ENCODE results near the gene MBD3.
A peak's percentile ranks its signal among the peaks of the same experiment; 100 is the strongest.

MBD3 gene

GRCh38 chr19:1529430-1529816 lies 63.2 kb downstream of the MBD3 start:
- H3K4me3 ChIP-seq (ENCODE audit: low read depth in 1 of 2, low read length in 2 of 2): no peak overlapping the region
- H3K36me3 ChIP-seq (ENCODE audit: control insufficient read depth in 1 of 2, insufficient read depth in 2 of 2, low read length in 2 of 2): no peaks in the 10 kb centered on the region
- no peaks in the 10 kb centered on the region for H3K9me3 ChIP-seq (ENCODE audit: control insufficient read depth in 1 of 2, low read length in 2 of 2)
- peaks cover 15% of the 10 kb centered on the region for H3K27me3 ChIP-seq (ENCODE audit: low read depth, low read length)
- peaks cover 0 to under 1% of the 10 kb centered on the region in 2 donors for H3K4me1 ChIP-seq (ENCODE audit: control insufficient read depth in 1 of 2, insufficient read depth in 2 of 2, low read length in 2 of 2)
- no peak overlapping the region for H3K27ac ChIP-seq (ENCODE audit: low read length)

DNA sequence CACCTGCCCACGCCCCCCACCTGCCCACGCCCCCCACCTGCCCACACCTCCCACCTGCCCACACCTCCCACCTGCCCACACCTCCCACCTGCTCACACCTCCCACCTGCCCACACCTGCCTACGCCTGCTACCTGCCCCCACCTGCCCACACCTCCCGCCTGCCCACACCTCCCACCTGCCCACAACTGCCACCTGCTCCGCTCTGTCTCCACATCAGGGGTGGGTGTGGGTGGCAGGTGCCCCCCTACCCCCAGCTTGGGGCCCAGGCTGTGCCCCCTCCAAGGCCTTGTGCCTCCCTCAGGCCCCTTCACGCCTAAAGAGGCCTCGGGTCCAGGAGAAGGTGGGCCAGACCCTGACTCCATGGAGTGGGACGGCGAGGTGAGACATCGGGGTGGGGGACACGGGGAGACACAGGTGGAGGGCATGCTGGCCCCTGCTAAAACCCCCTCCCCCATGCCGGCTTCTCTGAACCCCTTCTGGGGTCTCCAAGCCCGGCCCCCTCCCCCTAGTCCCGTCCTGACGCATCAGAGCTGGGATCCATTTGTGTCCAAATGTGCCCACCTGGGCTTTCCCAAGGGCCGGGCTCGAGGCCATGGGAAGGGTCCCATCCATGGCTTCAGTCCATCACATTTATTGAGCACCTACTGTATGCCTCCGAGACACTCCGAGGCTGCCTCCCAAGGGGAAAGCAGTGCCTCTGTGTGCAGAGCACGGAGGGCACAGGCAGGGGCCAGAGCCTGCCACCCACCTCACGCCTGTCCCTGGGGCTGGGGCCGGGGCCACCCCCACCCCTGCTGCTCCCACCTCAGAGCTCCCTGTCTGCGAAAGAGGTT lies 63.9 kb downstream of the MBD3 start:
- Histone ChIP-seq H3K36me3 (ENCODE audit: control insufficient read depth in 1 of 2, insufficient read depth in 2 of 2, low read length in 2 of 2) (no peaks in the 10 kb centered on the region), H3K4me3 (ENCODE audit: low read depth in 1 of 2, low read length in 2 of 2) (no peak overlapping the region), H3K27ac (ENCODE audit: low read length) (no peak overlapping the region), H3K4me1 (ENCODE audit: control insufficient read depth in 1 of 2, insufficient read depth in 2 of 2, low read length in 2 of 2) (peaks cover 0 to 3% of the 10 kb centered on the region in 2 donors), H3K27me3 (ENCODE audit: low read depth, low read length) (peaks cover 17% of the 10 kb centered on the region), H3K9me3 (ENCODE audit: control insufficient read depth in 1 of 2, low read length in 2 of 2) (no peaks in the 10 kb centered on the region)

DNA sequence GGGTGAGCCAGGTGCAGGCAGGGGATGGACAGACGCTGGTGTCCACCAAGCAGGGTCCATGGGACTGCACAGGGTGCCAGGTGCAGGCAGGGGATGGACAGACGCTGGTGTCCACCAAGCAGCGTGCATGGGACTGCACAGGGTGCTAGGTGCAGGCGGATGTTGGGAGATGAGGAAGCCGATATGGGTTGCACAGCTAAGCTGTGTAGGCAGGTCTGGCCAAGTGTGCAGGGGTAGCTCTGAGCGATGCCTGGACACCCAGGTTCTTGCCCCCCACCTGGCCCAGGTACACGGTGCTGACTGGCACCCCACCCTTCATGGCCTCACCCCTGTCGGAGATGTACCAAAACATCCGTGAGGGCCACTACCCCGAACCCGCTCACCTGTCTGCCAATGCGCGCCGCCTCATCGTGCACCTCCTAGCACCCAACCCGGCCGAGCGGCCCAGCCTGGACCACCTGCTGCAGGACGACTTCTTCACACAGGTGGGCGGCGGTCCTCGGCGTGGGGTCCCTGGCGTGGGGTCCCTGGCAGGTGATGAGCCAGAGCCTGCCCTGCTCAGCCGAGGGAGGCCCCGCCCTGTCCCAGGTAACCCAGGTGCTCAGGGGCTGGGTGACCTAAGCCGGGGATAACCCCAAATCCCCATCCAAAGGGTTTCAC lies 64.9 kb downstream of the MBD3 start:
- Histone ChIP-seq H3K36me3 (ENCODE audit: control insufficient read depth in 1 of 2, insufficient read depth in 2 of 2, low read length in 2 of 2) (no peaks in the 10 kb centered on the region), H3K27me3 (ENCODE audit: low read depth, low read length) (peaks cover 23% of the 10 kb centered on the region), H3K4me3 (ENCODE audit: low read depth in 1 of 2, low read length in 2 of 2) (no peak overlapping the region), H3K4me1 (ENCODE audit: control insufficient read depth in 1 of 2, insufficient read depth in 2 of 2, low read length in 2 of 2) (peaks cover 0 to 3% of the 10 kb centered on the region in 2 donors), H3K27ac (ENCODE audit: low read length) (no peak overlapping the region), H3K9me3 (ENCODE audit: control insufficient read depth in 1 of 2, low read length in 2 of 2) (no peaks in the 10 kb centered on the region)

- peaks cover 23% of the 10 kb centered on the region for H3K27me3 ChIP-seq (ENCODE audit: low read depth, low read length)
- no peak overlapping the region for H3K4me3 ChIP-seq (ENCODE audit: low read depth in 1 of 2, low read length in 2 of 2)
- no peaks in the 10 kb centered on the region for H3K9me3 ChIP-seq (ENCODE audit: control insufficient read depth in 1 of 2, low read length in 2 of 2)
- H3K4me1 ChIP-seq (ENCODE audit: control insufficient read depth in 1 of 2, insufficient read depth in 2 of 2, low read length in 2 of 2): peaks cover 0 to 3% of the 10 kb centered on the region in 2 donors
- no peak overlapping the region for H3K27ac ChIP-seq (ENCODE audit: low read length)
- no peaks in the 10 kb centered on the region for H3K36me3 ChIP-seq (ENCODE audit: control insufficient read depth in 1 of 2, insufficient read depth in 2 of 2, low read length in 2 of 2)
Observed at GRCh38 chr19:1526979-1527649, 65.6 kb downstream of the MBD3 start.

- no peaks in the 10 kb centered on the region for H3K36me3 ChIP-seq (ENCODE audit: control insufficient read depth in 1 of 2, insufficient read depth in 2 of 2, low read length in 2 of 2)
- peaks cover 16% of the 10 kb centered on the region for H3K27me3 ChIP-seq (ENCODE audit: low read depth, low read length)
- no peaks in the 10 kb centered on the region for H3K9me3 ChIP-seq (ENCODE audit: control insufficient read depth in 1 of 2, low read length in 2 of 2)
- no peak overlapping the region for H3K4me3 ChIP-seq (ENCODE audit: low read depth in 1 of 2, low read length in 2 of 2)
- peaks cover 0 to 3% of the 10 kb centered on the region in 2 donors for H3K4me1 ChIP-seq (ENCODE audit: control insufficient read depth in 1 of 2, insufficient read depth in 2 of 2, low read length in 2 of 2)
- H3K27ac ChIP-seq (ENCODE audit: low read length): no peak overlapping the region
Observed at GRCh38 chr19:1526066-1526778, 66.4 kb downstream of the MBD3 start.

- Histone ChIP-seq H3K36me3 (ENCODE audit: control insufficient read depth in 1 of 2, insufficient read depth in 2 of 2, low read length in 2 of 2) (no peaks in the 10 kb centered on the region), H3K4me1 (ENCODE audit: control insufficient read depth in 1 of 2, insufficient read depth in 2 of 2, low read length in 2 of 2) (peaks cover 0 to 3% of the 10 kb centered on the region in 2 donors), H3K4me3 (ENCODE audit: low read depth in 1 of 2, low read length in 2 of 2) (no peak overlapping the region), H3K27ac (ENCODE audit: low read length) (no peak overlapping the region), H3K27me3 (ENCODE audit: low read depth, low read length) (peaks cover 16% of the 10 kb centered on the region), H3K9me3 (ENCODE audit: control insufficient read depth in 1 of 2, low read length in 2 of 2) (no peaks in the 10 kb centered on the region)
Observed at GRCh38 chr19:1525343-1525742, 67.3 kb downstream of the MBD3 start.

GRCh38 chr19:1524972-1525325 lies 67.7 kb downstream of the MBD3 start:
- Histone ChIP-seq H3K9me3 (ENCODE audit: control insufficient read depth in 1 of 2, low read length in 2 of 2) (no peaks in the 10 kb centered on the region), H3K36me3 (ENCODE audit: control insufficient read depth in 1 of 2, insufficient read depth in 2 of 2, low read length in 2 of 2) (no peaks in the 10 kb centered on the region), H3K27ac (ENCODE audit: low read length) (no peak overlapping the region), H3K4me1 (ENCODE audit: control insufficient read depth in 1 of 2, insufficient read depth in 2 of 2, low read length in 2 of 2) (peaks cover 0 to 3% of the 10 kb centered on the region in 2 donors), H3K27me3 (ENCODE audit: low read depth, low read length) (peaks cover 16% of the 10 kb centered on the region), H3K4me3 (ENCODE audit: low read depth in 1 of 2, low read length in 2 of 2) (no peak overlapping the region)

- Histone ChIP-seq H3K27ac (ENCODE audit: low read length) (no peak overlapping the region), H3K27me3 (ENCODE audit: low read depth, low read length) (peaks cover 16% of the 10 kb centered on the region), H3K4me3 (ENCODE audit: low read depth in 1 of 2, low read length in 2 of 2) (peak overlapping the region in 1 of 2 donors; percentile 40), H3K36me3 (ENCODE audit: control insufficient read depth in 1 of 2, insufficient read depth in 2 of 2, low read length in 2 of 2) (no peaks in the 10 kb centered on the region), H3K9me3 (ENCODE audit: control insufficient read depth in 1 of 2, low read length in 2 of 2) (no peaks in the 10 kb centered on the region), H3K4me1 (ENCODE audit: control insufficient read depth in 1 of 2, insufficient read depth in 2 of 2, low read length in 2 of 2) (peaks cover 0 to 3% of the 10 kb centered on the region in 2 donors)
Observed at GRCh38 chr19:1524287-1524971, 68.2 kb downstream of the MBD3 start.
